CD4-positive, alpha-beta T cell treated with Interleukin-6 for 4 hours (primary cell): ENCODE results near the gene CEP112.

Source experiments
- DNase-seq: peaks from one replicate; pipeline ENCODE4 v3.0.0-alpha.2; 2020; ENCODE audit warnings: mixed read lengths

CEP112 gene

GRCh38 chr17:65670667-65671371, 521.1 kb downstream of the CEP112 start:
- no peak for DNase-seq

- DNase-seq, result no peak
Observed at GRCh38 chr17:65668211-65668610, 523.7 kb downstream of the CEP112 start.

- DNase-seq, result no peak
Observed at GRCh38 chr17:65667656-65668055, 524.3 kb downstream of the CEP112 start.

- no peak for DNase-seq
Observed at GRCh38 chr17:65666876-65667321, 525.0 kb downstream of the CEP112 start.

- no peak for DNase-seq
Observed at GRCh38 chr17:65665966-65666365, 526.0 kb downstream of the CEP112 start.

GRCh38 chr17:65664696-65665095, 527.2 kb downstream of the CEP112 start:
- DNase-seq, result no peak

- DNase-seq, result no peak
Observed at GRCh38 chr17:65664266-65664665, 527.7 kb downstream of the CEP112 start.

- no peak for DNase-seq
Observed at GRCh38 chr17:65662196-65662595, 529.7 kb downstream of the CEP112 start.

GRCh38 chr17:65660947-65661346, 531.0 kb downstream of the CEP112 start:
- DNase-seq, result no peak

- DNase-seq, result no peak
Observed at GRCh38 chr17:65660078-65660477, 531.9 kb downstream of the CEP112 start.

- DNase-seq, result no peak
Observed at GRCh38 chr17:65659512-65659911, 532.4 kb downstream of the CEP112 start.

- DNase-seq, result no peak
Observed at GRCh38 chr17:65657251-65657828, 534.6 kb downstream of the CEP112 start.

- no peak for DNase-seq
Observed at GRCh38 chr17:65656390-65657250, 535.3 kb downstream of the CEP112 start.

- DNase-seq, result no peak
Observed at GRCh38 chr17:65655706-65656105, 536.2 kb downstream of the CEP112 start.

- no peak for DNase-seq
Observed at GRCh38 chr17:65644545-65644944, 547.4 kb downstream of the CEP112 start.

- DNase-seq, result no peak
Observed at GRCh38 chr17:65638221-65638975, 553.5 kb downstream of the CEP112 start.

GRCh38 chr17:65637786-65638185, 554.1 kb downstream of the CEP112 start:
- no peak for DNase-seq

- DNase-seq, result no peak
Observed at GRCh38 chr17:65634533-65634932, 557.4 kb downstream of the CEP112 start.

GRCh38 chr17:65633988-65634387, 557.9 kb downstream of the CEP112 start:
- no peak for DNase-seq

- DNase-seq, result no peak
Observed at GRCh38 chr17:65633146-65633881, 558.6 kb downstream of the CEP112 start.

- DNase-seq, result no peak
Observed at GRCh38 chr17:65630502-65630901, 561.4 kb downstream of the CEP112 start.

GRCh38 chr17:65629234-65629690, 562.7 kb downstream of the CEP112 start:
- no peak for DNase-seq
